Measurements from ENCODE around the gene KIF19.
"Not testable (repeated sequence)": the region's sequence is repeated elsewhere in the genome, so short reads cannot be mapped to it uniquely, and the experiment has no call there.

Gene KIF19, protein sequence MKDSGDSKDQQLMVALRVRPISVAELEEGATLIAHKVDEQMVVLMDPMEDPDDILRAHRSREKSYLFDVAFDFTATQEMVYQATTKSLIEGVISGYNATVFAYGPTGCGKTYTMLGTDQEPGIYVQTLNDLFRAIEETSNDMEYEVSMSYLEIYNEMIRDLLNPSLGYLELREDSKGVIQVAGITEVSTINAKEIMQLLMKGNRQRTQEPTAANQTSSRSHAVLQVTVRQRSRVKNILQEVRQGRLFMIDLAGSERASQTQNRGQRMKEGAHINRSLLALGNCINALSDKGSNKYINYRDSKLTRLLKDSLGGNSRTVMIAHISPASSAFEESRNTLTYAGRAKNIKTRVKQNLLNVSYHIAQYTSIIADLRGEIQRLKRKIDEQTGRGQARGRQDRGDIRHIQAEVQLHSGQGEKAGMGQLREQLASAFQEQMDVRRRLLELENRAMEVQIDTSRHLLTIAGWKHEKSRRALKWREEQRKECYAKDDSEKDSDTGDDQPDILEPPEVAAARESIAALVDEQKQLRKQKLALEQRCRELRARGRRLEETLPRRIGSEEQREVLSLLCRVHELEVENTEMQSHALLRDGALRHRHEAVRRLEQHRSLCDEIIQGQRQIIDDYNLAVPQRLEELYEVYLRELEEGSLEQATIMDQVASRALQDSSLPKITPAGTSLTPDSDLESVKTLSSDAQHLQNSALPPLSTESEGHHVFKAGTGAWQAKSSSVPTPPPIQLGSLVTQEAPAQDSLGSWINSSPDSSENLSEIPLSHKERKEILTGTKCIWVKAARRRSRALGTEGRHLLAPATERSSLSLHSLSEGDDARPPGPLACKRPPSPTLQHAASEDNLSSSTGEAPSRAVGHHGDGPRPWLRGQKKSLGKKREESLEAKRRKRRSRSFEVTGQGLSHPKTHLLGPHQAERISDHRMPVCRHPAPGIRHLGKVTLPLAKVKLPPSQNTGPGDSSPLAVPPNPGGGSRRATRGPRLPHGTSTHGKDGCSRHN

GRCh38 chr17:74325743-74326379, at the start of gene KIF19:
Gene KIF19, plus strand, starts transcription at chr17:74326226. Its CDS starts 124 bp downstream, at chr17:74326350.
- no peak for DNase-seq

GRCh38 chr17:74276541-74277009, 49.5 kb upstream of the KIF19 start:
- DNase-seq, result peak; percentile 13

GRCh38 chr17:74277935-74278334, 48.1 kb upstream of the KIF19 start:
- no peak for DNase-seq

- not testable (repeated sequence) for DNase-seq
Observed at GRCh38 chr17:74279617-74280016, 46.4 kb upstream of the KIF19 start.

- no peak for DNase-seq
Observed at GRCh38 chr17:74280093-74280513, 45.9 kb upstream of the KIF19 start.

DNA sequence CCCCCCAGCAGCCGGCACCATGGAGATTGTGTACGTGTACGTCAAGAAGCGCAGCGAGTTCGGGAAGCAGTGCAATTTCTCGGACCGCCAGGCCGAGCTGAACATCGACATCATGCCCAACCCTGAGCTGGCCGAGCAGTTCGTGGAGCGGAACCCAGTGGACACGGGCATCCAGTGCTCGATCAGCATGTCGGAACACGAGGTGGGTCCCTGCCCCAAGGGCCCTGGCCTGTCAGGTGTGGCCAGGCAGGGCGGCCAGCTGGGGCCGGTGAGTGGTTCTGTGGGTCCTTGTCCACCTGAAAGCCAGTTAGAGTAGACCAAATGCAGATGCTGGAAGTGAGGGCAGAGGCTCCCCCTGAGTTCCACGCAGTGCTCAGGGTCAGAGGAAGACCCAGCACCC, 44.2 kb upstream of the KIF19 start:
- DNase-seq, result no peak

- not testable (repeated sequence) for DNase-seq
Observed at GRCh38 chr17:74282274-74282586, 43.8 kb upstream of the KIF19 start.

DNA sequence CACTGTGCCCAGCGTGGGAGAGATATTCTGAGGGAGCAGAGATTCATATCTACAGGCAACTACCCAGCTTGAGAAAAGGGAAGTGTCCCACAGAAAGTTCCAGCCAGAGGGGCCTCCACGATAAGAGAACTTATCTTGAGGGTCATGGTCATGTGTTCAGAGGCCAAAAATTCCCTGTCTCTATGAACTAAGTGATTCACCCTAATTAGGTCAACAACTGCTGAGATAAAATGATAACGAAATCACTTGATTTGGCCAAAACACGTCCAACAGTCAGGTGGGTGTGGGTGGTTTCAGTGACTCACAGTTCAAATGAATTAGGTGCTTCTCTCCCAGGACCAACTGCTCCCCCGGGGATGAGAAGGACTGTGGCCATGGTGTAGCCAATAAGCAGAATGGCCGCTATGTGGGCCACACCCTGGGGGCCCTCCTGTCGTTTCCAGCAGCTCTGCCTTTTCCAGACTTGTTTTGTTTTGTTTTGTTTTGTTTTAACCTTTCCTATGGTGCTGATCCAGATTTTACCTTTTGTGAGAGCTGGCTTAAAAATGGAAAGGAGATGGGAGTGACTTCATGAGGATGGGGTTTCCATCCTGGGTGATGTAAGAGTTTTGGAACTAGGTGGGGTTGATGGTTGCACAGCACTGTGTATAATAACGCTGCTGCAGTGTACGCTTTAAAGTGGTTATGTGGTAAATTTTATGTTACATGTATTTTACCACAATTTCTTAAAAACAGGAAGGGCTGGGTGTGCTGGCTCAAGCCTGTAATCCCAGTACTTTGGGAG, 43.2 kb upstream of the KIF19 start:
- DNase-seq, result peak; percentile 85

DNA sequence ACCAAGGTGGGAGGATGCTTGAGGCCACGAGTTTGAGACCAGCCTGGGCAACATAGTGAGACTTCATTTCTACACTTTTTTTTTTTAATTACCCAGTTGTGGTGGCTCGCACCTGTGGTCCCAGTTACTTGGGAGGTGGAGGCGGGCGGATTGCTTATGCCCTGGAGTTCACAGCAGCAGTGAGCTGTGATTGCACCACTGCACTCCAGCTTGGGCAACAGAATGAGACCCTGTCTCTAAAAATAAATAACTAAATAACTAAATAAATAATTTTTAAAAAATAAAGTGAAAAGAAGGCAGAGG, 42.7 kb upstream of the KIF19 start:
- no peak for DNase-seq

GRCh38 chr17:74287031-74287602, 38.9 kb upstream of the KIF19 start:
- DNase-seq, result no peak

- peak; percentile 38 for DNase-seq
Observed at GRCh38 chr17:74288785-74289184, 37.2 kb upstream of the KIF19 start.

GRCh38 chr17:74289688-74290087, 36.3 kb upstream of the KIF19 start:
- DNase-seq, result no peak

- DNase-seq, result no peak
Observed at GRCh38 chr17:74290340-74290739, 35.7 kb upstream of the KIF19 start.

DNA sequence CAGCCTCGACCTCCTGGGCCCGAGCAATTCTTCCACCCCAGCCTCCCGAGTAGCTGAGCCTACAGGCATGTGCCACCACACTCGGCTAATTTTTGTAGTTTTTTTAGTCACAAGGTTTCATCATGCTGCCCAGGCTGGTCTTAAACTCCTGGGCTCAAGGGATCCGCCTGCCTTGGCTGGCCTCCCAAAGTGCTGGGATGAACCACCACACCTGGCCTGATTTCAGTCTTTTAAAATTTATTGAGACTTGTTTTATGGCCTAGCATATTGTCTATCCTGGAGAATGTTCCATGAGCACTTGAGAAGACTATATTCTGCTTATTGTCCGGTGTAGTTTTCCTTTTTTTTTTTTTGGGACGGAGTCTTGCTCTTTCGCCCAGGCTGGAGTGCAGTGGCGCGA, 33.5 kb upstream of the KIF19 start:
- DNase-seq, result no peak

- no peak for DNase-seq
Observed at GRCh38 chr17:74295625-74296547, 30.1 kb upstream of the KIF19 start.

- DNase-seq, result peak; percentile 56
Observed at GRCh38 chr17:74296548-74296936, 29.5 kb upstream of the KIF19 start.

- no peak for DNase-seq
Observed at GRCh38 chr17:74297941-74298340, 28.1 kb upstream of the KIF19 start.

DNA sequence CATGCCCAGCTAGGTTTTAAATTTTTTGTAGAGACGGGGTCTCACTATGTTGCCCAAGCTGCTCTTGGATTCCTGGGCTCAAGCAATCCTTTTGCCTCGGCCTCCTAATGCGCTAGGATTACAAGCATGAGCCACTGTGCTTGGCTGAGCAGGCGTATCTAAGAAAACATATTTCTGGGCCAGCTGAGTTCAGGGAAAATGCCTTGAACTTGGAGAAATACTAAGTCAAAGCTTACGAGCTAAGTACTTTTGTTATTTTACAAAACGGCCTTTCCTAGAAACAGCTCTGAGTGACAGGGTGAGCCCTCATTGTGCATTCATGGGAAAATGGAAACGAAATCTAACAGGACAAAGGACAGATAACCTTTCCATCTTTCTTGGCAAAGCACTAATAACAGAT, 27.2 kb upstream of the KIF19 start:
- no peak for DNase-seq

DNA sequence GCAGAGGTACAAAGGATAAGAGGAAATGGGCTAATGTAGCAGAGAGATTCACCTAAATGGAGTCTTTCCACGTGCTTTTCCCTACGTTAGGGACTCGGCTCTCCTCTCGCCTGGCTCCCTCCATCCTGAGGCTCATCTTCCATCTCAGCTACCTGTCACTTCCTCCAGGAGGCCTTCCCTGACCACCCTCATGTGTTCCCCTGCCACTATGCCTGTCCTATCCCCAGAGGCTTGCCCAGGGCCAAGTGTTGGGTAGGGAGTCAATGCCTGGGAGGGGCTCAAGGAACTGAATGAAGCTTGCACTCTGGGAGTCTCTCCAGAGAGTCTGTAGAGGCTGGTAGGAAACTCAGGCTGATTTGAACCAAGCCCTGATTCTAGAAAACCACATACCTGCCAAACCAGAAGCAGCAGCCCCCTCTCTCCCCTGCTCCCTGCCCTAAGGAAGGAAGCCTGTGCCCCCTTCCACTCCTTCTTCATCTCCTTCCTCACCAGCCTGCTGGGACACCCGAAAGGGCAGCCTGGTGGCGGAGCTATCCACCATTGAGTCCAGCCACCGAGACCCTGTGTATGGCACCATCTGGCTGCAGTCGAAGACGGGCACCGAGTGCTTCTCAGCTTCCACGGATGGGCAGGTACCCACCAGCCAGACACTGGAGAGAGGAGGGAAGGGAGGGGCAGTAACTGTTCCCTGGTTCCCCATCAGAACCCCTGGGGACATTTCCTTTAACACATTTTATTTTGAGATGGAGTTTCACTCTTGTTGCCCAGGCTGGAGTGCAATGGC, 26.6 kb upstream of the KIF19 start:
- no peak for DNase-seq

DNA sequence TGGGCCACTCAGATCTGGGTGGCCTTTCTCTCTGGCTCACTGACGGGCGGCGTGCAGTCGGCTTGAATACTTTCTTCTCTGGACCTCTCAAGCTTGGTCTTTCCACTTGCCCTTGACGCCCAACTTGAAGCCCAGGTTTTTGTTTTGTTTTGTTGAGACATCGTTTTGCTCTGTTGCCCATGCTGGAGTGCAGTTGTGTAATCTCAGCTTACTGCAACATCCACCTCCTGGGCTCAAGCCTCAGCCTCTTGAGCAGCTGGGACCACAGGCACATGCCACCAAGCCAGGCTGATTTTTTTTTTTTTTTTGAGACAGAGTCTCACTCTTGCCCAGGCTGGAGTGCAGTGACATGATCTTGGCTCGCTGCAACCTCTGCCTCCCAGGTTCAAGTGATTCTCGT, 22.7 kb upstream of the KIF19 start:
- no peak for DNase-seq
